Fibroblast of skin of back (primary cell): ENCODE measurements around the gene WSB1.

Experiments used
- DNase-seq: peaks from one replicate; pipeline ENCODE4 v3.0.0-alpha.2; 2013

Gene WSB1

GRCh38 chr17:27280527-27280926 lies 13.4 kb upstream of the WSB1 start:
- DNase-seq, result no peak

GRCh38 chr17:27281438-27281837 lies 12.5 kb upstream of the WSB1 start:
- no peak for DNase-seq

DNA sequence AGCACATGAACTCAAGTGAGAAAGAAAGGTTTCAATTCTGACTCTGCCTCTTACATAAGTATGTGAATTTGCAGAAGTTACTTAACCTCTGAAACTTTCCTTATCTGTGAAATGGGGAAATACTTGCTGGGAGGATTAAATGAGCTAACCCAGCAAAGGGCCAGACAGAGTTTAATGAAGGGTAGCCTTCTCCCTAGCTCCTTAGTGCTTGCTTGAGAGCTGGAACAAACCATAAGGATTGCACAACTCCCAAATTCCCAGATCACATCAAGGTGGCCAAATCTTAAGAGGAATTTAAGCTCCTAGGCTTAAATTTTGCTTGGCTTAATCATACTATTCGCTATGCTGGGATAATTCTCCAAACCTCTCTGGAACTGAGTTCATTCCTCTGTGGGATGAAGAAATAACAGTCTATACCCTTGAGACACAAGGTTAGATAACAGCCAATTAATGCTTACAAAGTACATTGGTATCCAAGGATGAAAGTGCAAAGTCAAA lies 11.8 kb upstream of the WSB1 start:
- peak; percentile 17 for DNase-seq

DNA sequence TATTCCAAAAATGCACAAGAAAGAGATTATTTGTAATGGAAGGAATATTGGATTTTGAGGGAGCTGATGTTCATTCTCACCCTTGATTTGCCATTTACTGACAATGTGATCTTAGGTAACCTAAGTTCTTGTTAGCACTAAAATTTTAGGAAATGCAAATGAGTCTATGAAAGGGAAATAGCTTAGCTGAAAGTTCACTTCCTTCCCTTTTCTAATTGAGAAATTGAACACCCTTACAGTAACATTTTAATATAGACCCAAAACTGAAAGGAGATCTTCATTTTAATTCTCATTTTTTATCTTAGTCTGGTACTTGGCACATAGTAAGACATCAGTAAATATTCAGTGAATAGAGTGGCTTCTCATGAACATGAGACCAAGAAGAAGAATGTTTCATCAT lies 10.9 kb upstream of the WSB1 start:
- no peak for DNase-seq

- no peak for DNase-seq
Measured at GRCh38 chr17:27283751-27284150, 10.2 kb upstream of the WSB1 start.

DNA sequence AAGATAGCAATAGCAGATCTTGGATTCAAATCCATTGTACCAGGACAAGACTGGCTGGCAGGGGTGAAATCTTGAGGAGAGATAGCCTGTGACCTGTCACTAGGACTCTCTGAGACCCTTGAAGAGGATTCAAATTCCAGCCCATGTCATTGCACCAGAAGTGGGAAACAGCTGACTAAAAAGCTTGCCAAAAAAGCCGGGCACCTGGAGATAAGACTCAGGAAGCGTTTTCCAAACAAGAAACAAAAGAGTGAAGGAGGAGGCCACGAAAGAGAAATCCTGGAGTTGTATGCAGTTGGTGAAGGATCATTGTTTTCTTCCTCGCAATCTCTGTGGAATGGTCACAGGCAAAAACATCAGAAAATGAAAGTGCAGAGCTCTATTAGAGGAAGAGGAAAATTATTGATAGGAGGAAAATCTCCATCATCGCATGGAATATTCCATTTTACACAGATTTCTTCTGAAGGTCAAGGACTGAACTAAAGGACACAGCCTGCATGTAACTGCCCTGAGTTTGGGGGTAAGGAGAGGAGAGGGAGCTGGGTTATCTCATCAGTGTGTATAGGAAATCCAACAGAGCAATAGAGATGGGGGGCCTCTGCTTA lies 9.0 kb upstream of the WSB1 start:
- no peak for DNase-seq

GRCh38 chr17:27285516-27285915 lies 8.4 kb upstream of the WSB1 start:
- DNase-seq, result no peak

DNA sequence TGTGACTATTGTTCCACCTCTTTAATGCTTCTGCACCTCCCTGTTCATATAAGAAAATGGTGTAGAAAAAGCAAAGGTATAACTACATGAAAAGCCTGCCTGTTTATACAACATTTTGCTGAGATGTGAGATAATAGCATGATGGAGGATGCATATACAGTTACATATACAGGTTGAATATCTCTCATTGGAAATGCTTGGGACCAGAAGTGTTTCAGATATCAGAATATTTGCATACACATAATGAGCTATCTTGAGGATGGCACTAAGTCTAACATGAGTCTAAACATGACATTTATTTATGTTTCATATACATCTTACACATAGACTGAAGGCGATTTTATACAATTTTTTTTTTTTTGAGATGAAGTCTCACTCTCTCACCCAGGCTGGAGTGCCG lies 5.7 kb upstream of the WSB1 start:
- DNase-seq, result no peak

- DNase-seq, result no peak
Measured at GRCh38 chr17:27289856-27290255, 4.1 kb upstream of the WSB1 start.

DNA sequence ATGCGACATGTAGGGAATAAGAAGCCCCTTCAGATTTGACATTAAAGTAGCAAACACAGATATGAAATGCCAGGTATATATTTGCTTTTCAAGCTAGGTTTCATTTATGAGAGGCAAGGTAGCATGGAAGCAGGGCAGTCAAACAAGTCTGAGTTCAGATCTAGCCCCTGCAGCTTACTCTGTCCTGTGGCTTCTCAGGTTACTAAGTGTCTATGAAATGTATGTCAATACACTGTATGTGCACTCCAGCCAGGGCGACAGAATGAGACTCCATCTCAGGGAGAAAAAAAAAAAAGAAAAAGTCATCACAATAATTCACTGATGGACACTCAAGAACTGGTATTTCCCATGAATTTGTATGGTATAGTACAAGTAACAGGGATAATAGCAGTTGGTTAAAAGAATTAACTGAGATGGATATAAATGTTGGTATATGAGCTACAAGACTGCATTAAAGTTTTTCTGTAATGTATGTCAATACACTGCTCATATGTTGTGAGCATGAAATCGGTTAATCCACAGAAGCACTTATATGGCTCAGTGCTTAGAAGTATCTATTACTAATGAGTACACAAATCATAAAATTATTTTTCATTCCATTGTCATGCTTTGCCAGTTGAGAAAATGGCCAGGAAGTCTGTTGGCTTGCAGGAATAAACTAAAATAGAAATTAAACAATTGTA lies 2.9 kb upstream of the WSB1 start:
- DNase-seq, result no peak

GRCh38 chr17:27293359-27293897 lies 486 bp upstream of the WSB1 start:
- DNase-seq, result no peak

DNA sequence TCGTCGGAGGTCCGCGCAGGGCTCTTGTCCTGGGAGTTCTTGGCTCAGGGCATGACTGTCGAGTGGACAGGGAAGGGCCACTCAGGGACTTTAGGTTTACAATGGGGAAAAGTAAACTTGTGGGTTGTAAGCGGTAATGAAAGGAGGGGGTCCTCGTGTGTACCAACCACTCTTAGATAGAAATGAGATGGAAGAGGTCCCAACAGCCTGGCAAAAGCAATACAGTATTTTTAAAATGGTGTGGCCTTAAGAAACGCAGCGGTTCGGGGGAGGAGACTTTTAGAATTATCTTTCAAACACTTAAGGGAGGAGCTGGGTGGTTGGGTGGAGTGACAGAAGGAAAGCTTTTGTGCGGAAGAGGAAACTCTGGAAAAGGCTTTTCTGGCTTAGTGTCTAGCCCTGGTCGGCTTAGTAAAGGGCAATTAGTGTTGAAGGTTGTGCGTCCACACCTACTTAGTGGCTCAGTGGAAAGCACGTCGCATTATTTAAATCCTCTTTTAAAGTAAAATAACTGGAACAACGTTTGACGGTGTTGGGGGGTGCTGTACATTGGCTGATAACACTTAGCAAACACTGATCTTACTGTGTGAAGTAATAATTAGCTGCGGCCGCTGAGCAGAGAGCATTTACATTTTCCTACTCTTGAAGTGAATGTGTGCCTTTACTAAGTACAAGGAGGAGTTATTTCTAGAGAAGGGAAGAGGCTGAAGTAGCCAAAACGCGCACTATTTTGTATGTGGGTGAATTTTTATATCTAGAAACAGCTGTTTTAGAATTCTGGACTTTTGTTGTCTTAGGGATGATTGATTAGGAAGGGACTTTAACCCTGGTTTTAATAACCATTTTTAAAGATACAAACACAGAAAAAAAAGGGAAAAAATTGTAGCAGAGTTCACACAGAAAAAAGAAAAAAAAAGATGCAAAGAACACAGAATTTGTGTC lies 1.0 kb downstream of the WSB1 start:
- peak; percentile 87 for DNase-seq

DNA sequence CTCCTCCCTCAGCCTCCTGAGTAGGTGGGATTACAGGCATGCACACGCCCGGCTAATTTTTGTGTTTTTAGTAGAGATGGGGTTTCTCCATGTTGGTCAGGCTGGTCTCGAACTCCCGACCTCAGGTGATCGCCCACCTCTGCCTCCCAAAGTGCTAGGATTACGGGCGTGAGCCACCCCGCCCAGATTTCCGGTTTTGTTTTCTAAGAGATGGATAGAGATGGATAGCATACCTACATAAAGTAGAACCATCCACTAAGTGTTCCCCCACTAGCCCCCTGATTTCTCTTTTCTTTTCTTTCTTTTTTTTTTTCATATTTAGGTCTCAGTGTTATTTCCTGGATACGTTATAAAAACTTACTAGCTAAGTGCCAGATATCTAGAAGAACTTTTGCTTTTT lies 2.0 kb downstream of the WSB1 start:
- DNase-seq, result no peak

DNA sequence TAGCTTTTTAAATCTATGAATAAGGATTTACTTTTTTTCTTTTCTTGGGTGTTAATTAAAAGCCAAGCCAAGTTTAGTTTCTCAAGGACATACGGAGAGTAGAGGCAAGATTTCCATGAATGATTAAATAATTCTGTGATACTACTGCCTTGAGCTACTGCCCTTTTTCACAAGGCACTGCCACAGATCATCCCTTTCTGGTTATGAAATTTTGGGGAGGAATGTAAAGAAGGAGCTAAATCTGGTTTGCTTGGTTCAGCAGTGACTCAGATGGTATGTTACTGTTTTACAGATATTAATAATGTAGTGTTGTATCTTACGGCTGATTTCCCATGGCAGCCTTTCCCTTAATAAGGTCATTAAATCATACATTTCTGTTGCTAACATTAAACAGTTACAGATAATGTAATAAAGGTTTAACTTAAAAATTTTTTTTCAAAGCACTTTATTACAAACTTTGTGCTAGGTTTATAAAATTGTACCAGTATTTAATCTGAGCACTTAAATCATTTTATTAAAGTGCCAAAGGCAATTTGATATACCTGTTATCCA lies 2.6 kb downstream of the WSB1 start:
- DNase-seq, result peak; percentile 78

DNA sequence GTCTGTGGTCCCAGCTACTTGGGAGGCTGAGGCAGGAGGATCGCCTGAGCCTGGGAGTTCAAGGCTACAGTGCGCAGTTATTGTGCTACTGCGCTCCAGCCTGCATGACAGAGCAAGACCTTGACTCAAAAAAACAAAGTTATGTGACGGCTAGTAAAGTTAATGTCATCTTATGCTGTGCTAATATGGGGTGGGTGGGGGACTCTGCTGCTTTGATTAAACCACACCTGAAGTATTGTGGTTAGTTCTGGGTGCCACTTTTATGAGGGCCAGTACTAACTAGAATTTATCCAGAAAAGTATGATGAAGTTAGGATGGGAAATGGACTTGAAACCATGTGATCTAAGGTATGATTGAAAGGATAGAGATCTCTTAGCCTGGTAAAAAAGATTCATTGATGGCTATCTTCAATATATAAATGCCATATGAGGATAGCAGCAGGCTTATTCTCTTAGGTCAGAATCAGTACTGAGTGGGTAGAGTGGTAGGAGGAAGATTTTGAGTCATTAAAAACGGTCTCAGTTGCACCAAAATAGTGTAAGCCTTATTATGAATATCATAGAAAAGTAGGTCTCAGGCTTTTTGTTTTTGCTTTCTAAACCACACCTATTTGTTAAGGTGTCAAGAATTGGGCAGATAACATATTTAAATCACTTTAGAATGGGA lies 5.6 kb downstream of the WSB1 start:
- DNase-seq, result no peak

- DNase-seq, result no peak
Measured at GRCh38 chr17:27303734-27304133, 9.8 kb downstream of the WSB1 start.

DNA sequence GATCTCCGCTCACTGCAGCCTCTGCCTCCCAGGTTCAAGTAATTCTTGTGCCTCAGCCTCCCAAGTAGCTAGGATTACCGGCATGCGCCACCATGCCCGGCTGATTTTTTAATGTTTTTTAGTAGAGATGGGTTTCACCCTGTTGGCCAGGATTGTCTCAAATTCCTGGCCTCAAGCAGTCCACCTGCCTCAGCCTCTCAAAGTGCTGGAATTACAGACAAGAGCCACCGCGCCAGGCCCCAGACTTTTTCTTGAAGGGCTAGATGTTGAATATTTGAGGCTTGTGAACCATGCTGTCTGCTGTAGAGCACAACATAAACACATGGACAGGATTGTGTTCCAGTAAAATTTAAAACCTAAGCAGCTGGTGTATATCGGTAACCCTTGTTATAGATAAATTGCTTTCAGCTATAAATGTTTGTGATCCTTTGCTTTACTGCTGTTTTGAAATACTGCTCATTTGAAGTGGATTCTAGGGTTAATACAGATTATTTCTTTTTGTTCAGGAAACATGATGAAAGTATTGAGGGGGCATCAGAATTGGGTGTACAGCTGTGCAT lies 12.4 kb downstream of the WSB1 start:
- DNase-seq, result no peak

- DNase-seq, result no peak
Measured at GRCh38 chr17:27310565-27311110, 16.7 kb downstream of the WSB1 start.

DNA sequence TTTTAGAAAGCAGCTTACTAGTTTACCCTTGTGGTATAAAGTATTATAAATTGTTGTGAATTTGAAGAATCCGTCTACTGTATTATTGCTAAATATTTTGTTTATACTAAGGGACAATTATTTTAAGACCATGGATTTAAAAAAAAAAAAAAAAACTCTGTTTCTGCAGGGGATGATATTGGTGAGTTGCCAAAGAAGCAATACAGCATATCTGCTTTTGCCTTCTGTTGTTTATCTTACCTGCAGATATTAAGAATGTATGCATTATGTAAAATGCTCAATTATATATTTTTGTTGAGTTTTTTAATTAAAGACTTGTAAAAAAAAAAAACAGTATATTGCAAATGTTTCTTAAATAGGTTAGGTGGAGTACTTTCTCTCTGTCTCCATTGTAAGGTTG lies 19.4 kb downstream of the WSB1 start:
- DNase-seq, result no peak

GRCh38 chr17:27315322-27315721 lies 21.4 kb downstream of the WSB1 start:
- peak; percentile 76 for DNase-seq

DNA sequence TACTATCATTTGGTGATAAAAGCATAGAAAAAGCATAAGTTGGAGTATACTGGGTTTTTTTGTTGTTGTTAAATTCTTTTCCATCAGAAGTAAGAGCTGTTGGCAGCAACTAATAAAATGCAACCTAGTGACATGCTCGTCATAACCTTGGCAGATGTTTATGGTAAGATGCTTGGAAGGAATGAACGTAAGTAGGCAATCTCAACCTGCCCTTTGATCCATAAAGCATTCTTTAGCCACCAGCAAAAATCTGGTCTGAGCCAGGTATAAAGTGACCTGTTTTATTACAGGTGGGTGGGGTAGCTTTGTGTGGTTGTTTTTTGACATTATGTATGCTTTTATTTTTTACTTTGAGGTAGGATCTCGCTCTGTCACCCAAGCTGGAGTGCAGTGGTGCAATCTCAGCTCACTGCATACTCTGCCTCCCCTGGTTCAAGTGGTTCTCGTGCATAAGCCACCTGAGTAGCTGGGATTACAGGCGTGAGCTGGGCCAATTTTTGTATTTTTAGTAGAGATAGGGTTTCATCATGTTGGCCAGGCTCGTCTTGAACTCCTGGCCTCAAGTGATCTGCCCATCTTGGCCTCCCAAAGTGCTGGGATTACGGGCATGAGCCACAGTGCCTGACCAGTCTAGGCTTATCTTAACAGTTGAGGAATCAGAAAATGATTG lies 22.0 kb downstream of the WSB1 start:
- no peak for DNase-seq
